Fibroblast of mammary gland (primary cell): ENCODE results near the gene ADH6.
"Not testable (repeated sequence)": the region's sequence is repeated elsewhere in the genome, so short reads cannot be mapped to it uniquely, and the experiment has no call there.

Experiments used
- DNase-seq: peaks from one replicate; pipeline ENCODE4 v3.0.0-alpha.2; 2010; ENCODE audit warnings: low read depth
- H3K4me3 ChIP-seq: 2 replicates; pipeline ENCODE4 v1.5.1; 2011; ENCODE audit warnings: low read depth, mild to moderate bottlenecking, low read length, moderate library complexity; ENCODE audit not compliant: control insufficient read depth
- TF ChIP-seq, protein P1 (sequence below): conservative IDR thresholded peaks from 2 replicates; pipeline ENCODE4 v1.5.1; 2011; ENCODE audit warnings: low read depth, low read length, inconsistent platforms; ENCODE audit not compliant: control insufficient read depth, insufficient read depth

ADH6 gene

DNA sequence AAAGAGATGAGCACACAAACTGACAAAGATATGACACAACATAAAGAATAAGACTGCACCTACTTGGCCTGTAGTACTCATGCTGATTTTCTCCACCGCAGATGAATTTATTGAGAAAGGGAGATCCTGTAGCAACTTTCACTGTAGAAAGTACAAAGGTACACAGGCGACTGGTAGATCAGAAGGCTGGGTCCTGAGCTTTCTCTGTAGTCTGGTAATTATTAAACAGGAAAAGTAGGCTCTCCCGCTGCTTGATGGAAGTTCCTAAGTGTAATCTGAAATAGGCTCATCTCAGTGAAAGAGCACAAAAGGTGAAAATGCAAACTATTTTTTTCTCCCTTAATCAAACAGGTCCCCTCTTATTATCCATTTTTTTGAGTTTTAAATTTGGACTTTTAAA is at the start of gene ADH6:
ADH6 (minus strand) TSS at position 175 of the 400 bp plus-strand sequence; CDS start at position 81, 94 bp downstream.
- H3K4me3 ChIP-seq = no peak within 1 kb of the TSS
- TF ChIP-seq, protein P1, sequence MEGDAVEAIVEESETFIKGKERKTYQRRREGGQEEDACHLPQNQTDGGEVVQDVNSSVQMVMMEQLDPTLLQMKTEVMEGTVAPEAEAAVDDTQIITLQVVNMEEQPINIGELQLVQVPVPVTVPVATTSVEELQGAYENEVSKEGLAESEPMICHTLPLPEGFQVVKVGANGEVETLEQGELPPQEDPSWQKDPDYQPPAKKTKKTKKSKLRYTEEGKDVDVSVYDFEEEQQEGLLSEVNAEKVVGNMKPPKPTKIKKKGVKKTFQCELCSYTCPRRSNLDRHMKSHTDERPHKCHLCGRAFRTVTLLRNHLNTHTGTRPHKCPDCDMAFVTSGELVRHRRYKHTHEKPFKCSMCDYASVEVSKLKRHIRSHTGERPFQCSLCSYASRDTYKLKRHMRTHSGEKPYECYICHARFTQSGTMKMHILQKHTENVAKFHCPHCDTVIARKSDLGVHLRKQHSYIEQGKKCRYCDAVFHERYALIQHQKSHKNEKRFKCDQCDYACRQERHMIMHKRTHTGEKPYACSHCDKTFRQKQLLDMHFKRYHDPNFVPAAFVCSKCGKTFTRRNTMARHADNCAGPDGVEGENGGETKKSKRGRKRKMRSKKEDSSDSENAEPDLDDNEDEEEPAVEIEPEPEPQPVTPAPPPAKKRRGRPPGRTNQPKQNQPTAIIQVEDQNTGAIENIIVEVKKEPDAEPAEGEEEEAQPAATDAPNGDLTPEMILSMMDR = no peak
- no peak for DNase-seq

GRCh38 chr4:99264927-99265326 is 45.9 kb upstream of the ADH6 start:
- peak; percentile 2 for DNase-seq
- H3K4me3 ChIP-seq = no peak overlapping the region
- TF ChIP-seq, protein P1 = no peak

GRCh38 chr4:99252746-99253145 is 33.7 kb upstream of the ADH6 start:
- TF ChIP-seq, protein P1 = no peak
- no peak overlapping the region for H3K4me3 ChIP-seq
- no peak for DNase-seq

GRCh38 chr4:99248714-99249113 is 29.7 kb upstream of the ADH6 start:
- H3K4me3 ChIP-seq = no peak overlapping the region
- DNase-seq = peak; percentile 41
- TF ChIP-seq, protein P1 = no peak

- H3K4me3 ChIP-seq = no peak overlapping the region
- TF ChIP-seq, protein P1 = no peak
- DNase-seq = no peak
These were observed 16.9 kb upstream of the ADH6 start for GRCh38 chr4:99235955-99236354.

- no peak overlapping the region for H3K4me3 ChIP-seq
- TF ChIP-seq, protein P1 = no peak
- DNase-seq = no peak
These were observed 15.4 kb upstream of the ADH6 start for GRCh38 chr4:99234331-99235010.

GRCh38 chr4:99233397-99233796 is 14.4 kb upstream of the ADH6 start:
- DNase-seq, H3K4me3 ChIP-seq: not testable (repeated sequence)

GRCh38 chr4:99228706-99229105 is 9.7 kb upstream of the ADH6 start:
- H3K4me3 ChIP-seq, DNase-seq: not testable (repeated sequence)

DNA sequence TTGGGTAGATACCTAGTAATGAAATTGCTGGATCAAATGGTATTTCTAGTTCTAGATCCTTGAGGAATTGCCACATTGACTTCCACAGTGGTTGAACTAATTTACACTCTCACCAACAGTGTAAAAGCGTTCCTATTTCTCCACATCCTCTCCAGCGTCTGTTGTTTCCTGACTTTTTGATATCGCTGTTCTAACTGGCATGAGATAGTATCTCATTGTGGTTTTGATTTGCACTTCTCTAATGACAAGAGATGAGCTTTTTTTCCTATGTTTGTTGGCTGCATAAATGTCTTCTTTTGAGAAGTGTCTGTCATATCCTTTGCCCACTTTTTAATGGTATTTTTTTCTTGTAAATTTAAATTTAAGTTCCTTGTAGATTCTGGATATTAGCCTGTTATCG is 8.6 kb upstream of the ADH6 start:
- not testable (repeated sequence) for DNase-seq, H3K4me3 ChIP-seq
